Transverse colon (tissue), 4 donors: ENCODE data around the gene PCDHA1.

ENCODE experiments used
- EP300 ChIP-seq: sonication (generic); formaldehyde crosslinking; IDR thresholded peaks from one replicate; pipeline ENCODE4 v1.6.1; 2017; ENCODE audit warnings: antibody characterized with exemption, low read depth
- POLR2A ChIP-seq: fragments of 450-650 bp; IDR thresholded peaks from one replicate; pipeline ENCODE4 v1.6.1; 2016; ENCODE audit warnings: antibody characterized with exemption, mild to moderate bottlenecking, moderate library complexity
- POLR2AphosphoS5 ChIP-seq, 3 donors: sonication (generic); formaldehyde crosslinking; IDR thresholded peaks; one replicate each; pipeline ENCODE4 v1.6.1; 2016; ENCODE audit warnings: antibody characterized with exemption in 3 of 3
- TF ChIP-seq, protein P1 (sequence below), 5 experiments: fragments of 200-600 bp in 3 of 5; fragments of 450-650 bp in 2 of 5; sonication (generic) in 3 of 5; IDR thresholded peaks; 1 replicate in 2 of 5; 2 replicates in 3 of 5; pipeline ENCODE4 v1.5.1; 2016 to 2017; ENCODE audit warnings: antibody characterized with exemption in 5 of 5, inconsistent platforms in 3 of 5, mild to moderate bottlenecking in 2 of 5, moderate library complexity in 1 of 5

DNA sequence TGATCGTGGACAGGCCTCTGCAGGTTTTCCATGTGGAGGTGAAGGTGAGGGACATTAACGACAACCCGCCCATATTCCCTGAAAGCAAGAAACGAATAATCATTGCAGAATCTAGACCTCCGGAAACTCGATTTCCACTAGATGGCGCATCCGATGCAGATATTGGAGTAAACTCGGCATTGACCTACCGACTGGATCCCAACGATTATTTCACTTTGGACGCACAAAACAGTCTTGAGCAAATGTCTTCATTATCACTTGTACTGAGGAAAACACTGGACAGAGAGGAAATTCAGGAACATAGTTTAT, 96.6 kb downstream of the PCDHA1 start:
- TF ChIP-seq, protein P1, sequence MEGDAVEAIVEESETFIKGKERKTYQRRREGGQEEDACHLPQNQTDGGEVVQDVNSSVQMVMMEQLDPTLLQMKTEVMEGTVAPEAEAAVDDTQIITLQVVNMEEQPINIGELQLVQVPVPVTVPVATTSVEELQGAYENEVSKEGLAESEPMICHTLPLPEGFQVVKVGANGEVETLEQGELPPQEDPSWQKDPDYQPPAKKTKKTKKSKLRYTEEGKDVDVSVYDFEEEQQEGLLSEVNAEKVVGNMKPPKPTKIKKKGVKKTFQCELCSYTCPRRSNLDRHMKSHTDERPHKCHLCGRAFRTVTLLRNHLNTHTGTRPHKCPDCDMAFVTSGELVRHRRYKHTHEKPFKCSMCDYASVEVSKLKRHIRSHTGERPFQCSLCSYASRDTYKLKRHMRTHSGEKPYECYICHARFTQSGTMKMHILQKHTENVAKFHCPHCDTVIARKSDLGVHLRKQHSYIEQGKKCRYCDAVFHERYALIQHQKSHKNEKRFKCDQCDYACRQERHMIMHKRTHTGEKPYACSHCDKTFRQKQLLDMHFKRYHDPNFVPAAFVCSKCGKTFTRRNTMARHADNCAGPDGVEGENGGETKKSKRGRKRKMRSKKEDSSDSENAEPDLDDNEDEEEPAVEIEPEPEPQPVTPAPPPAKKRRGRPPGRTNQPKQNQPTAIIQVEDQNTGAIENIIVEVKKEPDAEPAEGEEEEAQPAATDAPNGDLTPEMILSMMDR (IDR thresholded peaks at IDR 0.05), result no peak
- TF ChIP-seq POLR2AphosphoS5 (IDR thresholded peaks at IDR 0.05), result no peak
- no peak for TF ChIP-seq POLR2A
- no peak for TF ChIP-seq EP300
